MCF 10A (cell line): ENCODE measurements around the gene ZNF708. TPM values are rescaled to one million over a fixed set of nuclear protein-coding genes. Genes with fewer than 3 reads are reported as not detected.

Source experiments
- total RNA-seq: library from RNA; stranded (reverse); gene quantifications from 2 replicates; pipeline ENCODE4 v1.2.3, GENCODE V29; 2022

Gene ZNF708
- total RNA-seq, 1 experiment from 2014 or later = 5.3 TPM

Other genes with a start within 250 kb of the ZNF708 start
- gene ZNF714, start 247.2 kb downstream of the ZNF708 start, total RNA-seq = 10.0 and 11.0 TPM in 2 replicates
- 17.2 and 22.1 TPM in 2 replicates for gene ZNF431, start 187.4 kb downstream of the ZNF708 start, total RNA-seq
- 3.4 and 4.3 TPM in 2 replicates for gene ZNF738, start 29.6 kb upstream of the ZNF708 start, total RNA-seq
- 8.7 and 12.4 TPM in 2 replicates for gene ZNF493, start 67.7 kb upstream of the ZNF708 start, total RNA-seq
- 3.7 and 4.0 TPM in 2 replicates for gene ZNF429, start 176.2 kb upstream of the ZNF708 start, total RNA-seq